Natural killer cell (primary cell): ENCODE results near the gene DUSP7. TPM values are rescaled to one million over a fixed set of nuclear protein-coding genes. Genes with fewer than 3 reads are reported as not detected.

Experiments
- ATAC-seq, 3 donors: fragments of 150-1000 bp in 2 of 3; fragments of 200-7000 bp in 1 of 3; cut with Tn5 transposase; 1 replicate in 1 of 3; 2 replicates in 2 of 3; pipeline ENCODE4 v1.10.0; 2021; ENCODE audit warnings: mild to moderate bottlenecking in 2 of 3, moderate library complexity in 2 of 3
- DNase-seq, 2 donors: peaks; one replicate each; pipeline versions ENCODE4 v3.0.0 to v3.0.0-alpha.2; 2013 to 2021; ENCODE audit warnings: mixed read lengths in 1 of 2
- H3K27ac ChIP-seq: one replicate; pipeline ENCODE4 v1.5.1; 2013; ENCODE audit warnings: mild to moderate bottlenecking, low read length
- H3K27me3 ChIP-seq: one replicate; pipeline ENCODE4 v1.6.1; 2013; ENCODE audit warnings: low read length; ENCODE audit not compliant: control insufficient read depth, insufficient read depth
- H3K36me3 ChIP-seq: one replicate; pipeline ENCODE4 v1.6.1; 2013; ENCODE audit warnings: low read length; ENCODE audit not compliant: control insufficient read depth, insufficient read depth
- H3K4me1 ChIP-seq: one replicate; pipeline ENCODE4 v1.6.1; 2013; ENCODE audit warnings: low read length; ENCODE audit not compliant: control insufficient read depth, insufficient read depth
- H3K4me3 ChIP-seq: one replicate; pipeline ENCODE4 v1.5.1; 2013; ENCODE audit warnings: low read length
- H3K9me3 ChIP-seq: one replicate; pipeline ENCODE4 v1.6.1; 2013; ENCODE audit warnings: low read length; ENCODE audit not compliant: control insufficient read depth, insufficient read depth
- H3K27ac Mint-ChIP-seq, 2 donors: one replicate each; pipeline ENCODE4 v1.8.0; 2022; ENCODE audit warnings: mild to moderate bottlenecking in 2 of 2, mixed read lengths in 2 of 2, moderate library complexity in 1 of 2
- H3K27me3 Mint-ChIP-seq, 2 donors: one replicate each; pipeline ENCODE4 v1.8.0; 2022; ENCODE audit warnings: low read depth in 2 of 2, mixed read lengths in 2 of 2
- H3K36me3 Mint-ChIP-seq: one replicate; pipeline ENCODE4 v1.8.0; 2022; ENCODE audit warnings: mixed read lengths
- H3K4me1 Mint-ChIP-seq, 2 donors: one replicate each; pipeline ENCODE4 v1.8.0; 2022; ENCODE audit warnings: mixed read lengths in 2 of 2
- H3K4me3 Mint-ChIP-seq: one replicate; pipeline ENCODE4 v1.8.0; 2022; ENCODE audit warnings: mild to moderate bottlenecking, moderate library complexity, mixed read lengths
- H3K9me3 Mint-ChIP-seq, 2 donors: one replicate each; pipeline ENCODE4 v1.8.0; 2022; ENCODE audit warnings: mixed read lengths in 2 of 2
- CTCF ChIP-seq: fragments of 200-600 bp; IDR thresholded peaks from one replicate; pipeline ENCODE4 v1.8.0; 2022; ENCODE audit warnings: antibody characterized with exemption
- WGBS: methylation state at CpG from one replicate; pipeline ENCODE4 v1.1.7; 2013; ENCODE audit warnings: missing lambda C conversion rate; ENCODE audit not compliant: insufficient coverage; 5-methylcytosine and 5-hydroxymethylcytosine counted together
- intact Hi-C: fragments of 100-400 bp; cut with micrococcal nuclease; formaldehyde crosslinking; loops from one replicate; pipeline ENCODE4 v1.14.2; 2022
- total RNA-seq, 4 donors: library from RNA; stranded (reverse); fragments of 120-200 nt in 1 of 4; gene quantifications; one replicate each; pipeline versions ENCODE4 v1.2.3 to v1.2.4, GENCODE V29; 2013 to 2022

Gene DUSP7
- total RNA-seq, 3 donors from 2014 or later (not counting 1 experiment from before 2014, with no cell fraction given) = 8.7 to 17.4 (median 11.6) TPM

- no peaks in the 10 kb centered on the region for H3K9me3 Mint-ChIP-seq
- no peak for ATAC-seq
These were observed 41.8 kb downstream of the DUSP7 start for GRCh38 chr3:52014613-52015012.

GRCh38 chr3:52013802-52014598 lies 42.4 kb downstream of the DUSP7 start:
- Histone ChIP-seq H3K27ac (no peak overlapping the region), H3K4me1 (peaks cover 10% of the 10 kb centered on the region), H3K9me3 (no peaks in the 10 kb centered on the region), H3K27me3 (no peaks in the 10 kb centered on the region), H3K4me3 (no peak overlapping the region), H3K36me3 (no peaks in the 10 kb centered on the region)
- no peaks in the 10 kb centered on the region for H3K27me3 Mint-ChIP-seq
- DNase-seq (no peak), ATAC-seq (no peak)
- H3K4me1 Mint-ChIP-seq = peaks cover 0 to under 1% of the 10 kb centered on the region in 2 donors
- no peaks in the 10 kb centered on the region for H3K9me3 Mint-ChIP-seq
- H3K4me3 Mint-ChIP-seq = no peak overlapping the region
- WGBS = 77% methylated on average over 6 of the region's 6 CpGs
- intact Hi-C loops = no loop called here
- H3K36me3 Mint-ChIP-seq = no peaks in the 10 kb centered on the region
- no peak overlapping the region for H3K27ac Mint-ChIP-seq
- no peak for TF ChIP-seq CTCF

More at GRCh38 chr3:52014613-52015012, 41.8 kb downstream of the DUSP7 start:
- no peaks in the 10 kb centered on the region for H3K9me3 ChIP-seq
- peaks cover 17% of the 10 kb centered on the region for H3K4me1 ChIP-seq
- H3K36me3 Mint-ChIP-seq = no peaks in the 10 kb centered on the region
- H3K27ac Mint-ChIP-seq = no peak overlapping the region
- no peak for TF ChIP-seq CTCF
- H3K36me3 ChIP-seq = no peaks in the 10 kb centered on the region
- 82% methylated on average over 8 of the region's 8 CpGs for WGBS
- H3K27ac ChIP-seq = no peak overlapping the region
- intact Hi-C loops = no loop called here
- no peak overlapping the region for H3K4me3 Mint-ChIP-seq
- no peaks in the 10 kb centered on the region for H3K27me3 Mint-ChIP-seq
- no peak overlapping the region for H3K4me3 ChIP-seq
- no peaks in the 10 kb centered on the region for H3K27me3 ChIP-seq
- peaks cover 0 to 5% of the 10 kb centered on the region in 2 donors for H3K4me1 Mint-ChIP-seq
- DNase-seq = no peak

- Histone ChIP-seq H3K4me3 (no peak overlapping the region), H3K27me3 (no peaks in the 10 kb centered on the region), H3K36me3 (no peaks in the 10 kb centered on the region), H3K27ac (no peak overlapping the region), H3K9me3 (no peaks in the 10 kb centered on the region), H3K4me1 (peaks cover 6% of the 10 kb centered on the region)
- no peak overlapping the region for H3K4me3 Mint-ChIP-seq
- H3K9me3 Mint-ChIP-seq = no peaks in the 10 kb centered on the region
- H3K27ac Mint-ChIP-seq = no peak overlapping the region
- DNase-seq (no peak), ATAC-seq (no peak)
- H3K27me3 Mint-ChIP-seq = no peaks in the 10 kb centered on the region
- no peak for TF ChIP-seq CTCF
- intact Hi-C loops = no loop called here
- WGBS = 77% methylated on average over 7 of the region's 7 CpGs
- H3K36me3 Mint-ChIP-seq = no peaks in the 10 kb centered on the region
- H3K4me1 Mint-ChIP-seq = no peaks in the 10 kb centered on the region
These were observed 43.7 kb downstream of the DUSP7 start for GRCh38 chr3:52012699-52013098.

GRCh38 chr3:52010431-52010830 lies 45.9 kb downstream of the DUSP7 start:
- Mint-ChIP-seq H3K4me3 (no peak overlapping the region), H3K9me3 (no peaks in the 10 kb centered on the region), H3K36me3 (no peaks in the 10 kb centered on the region), H3K27me3 (no peaks in the 10 kb centered on the region), H3K4me1 (no peaks in the 10 kb centered on the region), H3K27ac (no peak overlapping the region)
- H3K36me3 ChIP-seq = no peaks in the 10 kb centered on the region
- TF ChIP-seq CTCF = no peak
- no peaks in the 10 kb centered on the region for H3K27me3 ChIP-seq
- H3K4me3 ChIP-seq = no peak overlapping the region
- H3K27ac ChIP-seq = no peak overlapping the region
- intact Hi-C loops = no loop called here
- no peak for DNase-seq
- no peak for ATAC-seq
- no peaks in the 10 kb centered on the region for H3K9me3 ChIP-seq
- peaks cover 11% of the 10 kb centered on the region for H3K4me1 ChIP-seq
